Loucy (cell line): Measurements from ENCODE around the gene HOXA3.

Experiments used
- CTCF ChIP-seq: fragments of 200-600 bp; sonication (generic); conservative IDR thresholded peaks from 2 replicates; pipeline ENCODE4 v1.5.1; 2014; ENCODE audit warnings: mild to moderate bottlenecking, antibody characterized with exemption, low read length
- EZH2phosphoT487 ChIP-seq: fragments of 200-600 bp; IDR thresholded peaks from 2 replicates; pipeline ENCODE4 v1.6.1; 2018; ENCODE audit warnings: antibody characterized with exemption, mild to moderate bottlenecking, moderate library complexity, borderline replicate concordance

GRCh38 chr7:27093184-27093895 is 59.0 kb downstream of the HOXA3 start:
- no peak for TF ChIP-seq CTCF
- TF ChIP-seq EZH2phosphoT487: no peak
